HG02763 (cell line): ENCODE results near the gene COPZ1.
"Not testable (repeated sequence)": the region's sequence is repeated elsewhere in the genome, so short reads cannot be mapped to it uniquely, and the experiment has no call there.

Experiments used
- ATAC-seq: cut with Tn5 transposase; IDR thresholded peaks from one replicate; pipeline ENCODE4 v1.9.1; 2021; ENCODE audit warnings: mild to moderate bottlenecking, moderate library complexity; ENCODE audit not compliant: unreplicated experiment

The COPZ1 gene

GRCh38 chr12:54294152-54294952 is 30.6 kb upstream of the COPZ1 start:
- ATAC-seq, result no peak

GRCh38 chr12:54294953-54295566 is 29.9 kb upstream of the COPZ1 start:
- ATAC-seq, result no peak

GRCh38 chr12:54296393-54297099 is 28.4 kb upstream of the COPZ1 start:
- no peak for ATAC-seq

DNA sequence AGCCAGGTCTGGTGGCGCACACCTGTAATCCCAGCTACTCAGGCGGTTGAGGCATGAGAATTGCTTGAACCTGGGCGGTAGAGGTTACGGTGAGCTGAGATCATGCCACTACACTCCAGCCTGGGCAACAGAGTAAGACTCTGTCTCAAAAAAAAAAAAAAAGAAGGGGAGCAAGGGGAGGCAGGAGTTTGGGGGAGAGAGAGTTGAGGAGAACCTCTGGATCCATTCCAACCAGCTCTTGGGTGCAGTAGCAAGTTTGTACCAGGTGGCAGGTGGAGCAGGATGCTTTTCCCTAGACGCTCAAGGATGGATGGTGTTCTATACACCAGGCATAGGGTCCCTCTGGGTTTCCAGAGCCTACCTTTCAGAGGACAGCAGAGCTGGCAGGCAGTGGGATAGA is 26.0 kb upstream of the COPZ1 start:
- ATAC-seq, result no peak

DNA sequence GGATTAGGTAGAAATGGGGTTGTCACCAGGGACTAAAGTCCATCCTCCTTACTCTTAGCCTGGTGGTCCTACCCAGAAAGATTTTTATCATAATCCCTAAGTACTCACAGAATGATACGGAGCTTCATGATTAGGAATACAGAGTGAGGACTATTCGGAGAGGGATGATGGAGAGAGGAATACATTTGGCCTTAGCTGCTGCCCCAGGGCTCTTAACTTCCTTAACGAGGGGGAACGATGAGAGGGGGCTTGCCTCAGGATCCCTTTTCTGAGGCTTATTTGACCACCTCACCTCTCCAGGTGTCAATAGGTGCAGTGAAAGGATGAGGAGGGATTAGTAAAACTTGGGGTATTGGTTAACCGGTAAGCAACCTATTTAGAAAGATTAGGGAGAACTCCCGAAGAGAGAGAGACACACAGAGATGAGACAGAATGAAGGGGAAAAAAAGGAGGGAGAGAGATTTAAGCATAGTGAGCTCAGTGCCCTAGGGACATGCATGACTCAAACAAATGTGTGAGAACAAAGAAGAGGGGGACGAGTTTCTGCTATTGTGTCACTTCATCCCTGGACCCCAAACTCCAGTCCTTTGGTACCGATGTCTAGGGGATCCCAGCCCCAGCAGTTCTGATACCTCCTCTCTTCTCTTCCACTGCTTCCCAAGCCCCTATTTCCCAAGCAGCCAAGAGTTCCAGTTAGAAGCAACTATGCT is 25.3 kb upstream of the COPZ1 start:
- no peak for ATAC-seq

GRCh38 chr12:54300225-54300731 is 24.7 kb upstream of the COPZ1 start:
- ATAC-seq, result no peak

DNA sequence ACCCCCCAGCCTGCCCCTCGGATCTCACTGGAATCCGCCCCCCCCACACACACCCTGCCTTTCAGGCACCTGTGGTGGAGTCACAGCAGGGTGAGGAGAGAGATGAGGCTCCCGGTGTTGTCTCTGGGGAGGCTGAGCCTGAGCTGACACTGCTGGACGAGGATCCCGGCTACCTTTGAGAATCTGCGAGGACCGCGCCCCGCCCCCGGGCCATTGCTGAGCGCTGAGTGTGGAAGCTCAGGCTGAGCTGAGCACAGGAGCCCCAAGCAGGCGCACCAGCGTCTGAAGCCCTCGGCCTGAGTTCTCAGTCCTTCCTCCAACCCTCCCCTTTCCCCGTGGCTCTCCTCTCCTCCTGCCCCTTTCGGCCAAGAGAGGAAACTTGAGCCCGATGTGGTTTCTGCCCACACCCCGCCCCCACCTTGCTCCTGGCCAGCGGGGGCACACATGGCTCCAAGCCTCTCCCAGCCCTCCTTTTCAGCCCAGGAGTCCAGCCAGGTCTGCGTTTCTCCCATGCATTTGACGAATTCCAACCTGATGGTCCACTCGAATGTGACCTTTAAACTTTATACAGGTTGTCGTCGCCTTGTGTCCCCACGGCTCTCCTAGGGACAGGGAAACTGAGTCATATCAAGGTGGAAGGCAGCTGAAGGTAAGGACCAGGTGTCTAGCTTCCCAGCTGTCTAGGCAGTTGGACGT is 24.1 kb upstream of the COPZ1 start, which contains the start of gene NFE2:
NFE2 (minus strand) TSS at position 284 of the 696 bp plus-strand sequence. CDS start 5,767 bp downstream, outside the sequence.
- ATAC-seq, result no peak

DNA sequence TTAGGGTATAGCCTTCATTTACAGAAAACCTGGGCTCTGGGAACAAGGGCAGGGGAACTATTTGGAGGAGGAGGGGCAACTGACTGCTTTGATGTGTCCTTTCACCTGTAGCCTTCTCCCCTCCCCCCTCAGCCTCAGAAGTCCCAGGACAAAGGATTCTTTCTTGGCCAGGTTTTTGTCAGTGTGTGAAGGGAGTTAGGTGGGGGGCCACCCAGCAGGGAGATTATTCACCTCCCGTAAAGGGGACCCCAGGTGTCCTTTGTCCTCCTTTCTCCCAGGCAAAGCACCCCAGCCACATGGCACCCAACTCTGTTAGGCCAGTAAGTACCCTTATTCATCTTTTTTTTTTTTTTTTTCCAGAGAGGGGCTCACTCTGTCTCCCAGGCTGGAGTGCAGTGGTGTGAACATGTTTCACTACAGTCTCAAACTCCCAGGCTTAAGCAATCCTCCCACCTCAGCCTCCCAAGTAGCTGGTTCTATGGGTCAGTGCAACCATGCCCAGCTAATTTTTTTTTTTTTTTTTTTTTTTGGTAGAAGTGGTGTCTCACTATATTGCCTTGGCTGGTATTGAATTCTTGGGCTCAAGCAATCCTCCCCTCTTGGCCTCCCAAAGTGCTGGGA is 23.4 kb upstream of the COPZ1 start:
- ATAC-seq, result no peak

DNA sequence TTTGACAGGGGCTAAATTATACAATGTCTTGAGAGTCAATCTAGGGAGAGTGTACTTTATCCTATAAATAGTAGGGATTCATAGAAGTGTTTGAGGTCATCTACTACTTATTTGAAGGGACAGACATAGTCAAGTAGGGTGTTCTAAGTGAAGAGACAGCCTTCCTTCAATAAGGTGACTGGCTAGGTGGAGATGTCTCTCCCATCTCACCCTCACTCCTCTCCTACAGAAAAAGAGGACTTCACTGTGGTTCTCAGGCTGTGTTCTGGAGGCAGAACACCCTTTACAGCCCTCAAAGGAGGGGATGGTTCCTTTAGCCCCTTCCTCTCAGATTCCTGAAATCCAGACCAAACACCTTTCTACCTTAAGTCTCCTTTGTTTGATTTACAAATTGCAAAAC is 21.3 kb upstream of the COPZ1 start:
- ATAC-seq, result no peak

DNA sequence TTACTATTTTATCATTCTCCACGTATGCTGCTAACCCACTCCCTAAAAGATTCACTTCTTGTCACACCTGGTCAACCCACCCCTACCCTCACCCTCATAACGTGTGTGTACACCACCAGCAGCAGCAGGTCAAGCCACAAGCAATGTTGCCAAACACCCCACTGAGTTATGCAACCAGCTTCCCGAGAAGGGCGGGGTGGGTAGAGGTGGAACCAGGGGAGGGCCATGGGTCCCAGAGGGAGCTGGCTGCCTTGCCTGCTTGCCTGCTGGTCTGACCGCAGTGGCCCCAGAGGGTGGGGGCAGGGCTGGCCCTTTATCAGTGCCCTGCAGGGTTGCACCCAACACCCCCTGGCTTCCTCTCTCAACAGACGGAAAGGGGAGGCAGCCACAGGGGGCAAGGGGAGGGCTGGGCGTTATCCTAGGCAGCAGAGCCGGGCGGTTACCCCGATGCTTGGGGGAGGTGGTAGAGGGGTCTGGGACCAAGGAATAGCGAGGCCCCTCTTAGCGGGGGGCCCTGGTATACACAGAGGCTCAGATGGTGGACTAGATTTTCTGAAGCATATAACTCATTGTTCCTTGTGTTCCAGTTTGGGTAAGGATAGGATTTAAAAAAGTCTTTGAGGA is 20.6 kb upstream of the COPZ1 start:
- ATAC-seq, result no peak

- no peak for ATAC-seq
Observed at GRCh38 chr12:54306925-54307741, 17.8 kb upstream of the COPZ1 start.

DNA sequence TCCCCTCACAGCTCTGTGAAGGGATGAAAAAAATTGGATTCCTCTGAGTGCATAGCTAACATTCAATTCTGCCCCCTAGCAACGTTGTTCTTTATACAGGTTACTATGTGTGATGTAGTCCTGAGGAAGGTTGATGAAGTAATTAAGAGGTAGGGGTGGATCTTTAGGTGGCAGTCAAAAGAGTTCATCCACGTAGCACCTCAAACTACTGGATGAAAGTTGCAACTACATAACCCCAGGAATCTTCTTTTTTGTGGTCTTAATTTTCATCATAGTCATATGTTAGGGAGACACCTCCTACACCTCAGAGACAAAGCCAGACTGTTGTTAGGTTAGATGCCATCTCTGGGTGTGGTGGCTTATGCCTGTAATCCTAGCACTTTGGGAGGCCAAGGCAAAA is 13.9 kb upstream of the COPZ1 start:
- ATAC-seq, result no peak

DNA sequence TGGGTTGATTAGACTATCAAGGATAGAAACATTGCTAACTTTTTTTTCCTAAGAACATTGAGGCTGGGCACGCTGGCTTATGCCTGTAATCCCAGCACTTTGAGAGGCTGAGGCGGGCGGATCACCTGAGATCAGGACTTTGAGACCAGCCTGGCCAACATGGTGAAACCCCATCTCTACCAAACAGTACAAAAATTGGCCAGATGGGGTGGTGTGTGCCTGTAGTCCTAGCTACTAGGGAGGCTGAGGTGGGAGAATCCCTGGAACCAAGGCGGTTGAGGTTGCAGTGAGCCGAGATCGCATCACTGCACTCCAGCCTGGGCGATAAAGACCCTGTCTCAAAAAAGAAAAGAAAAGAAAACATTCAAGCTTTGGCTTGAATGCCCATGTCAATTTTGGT is 12.6 kb upstream of the COPZ1 start:
- not testable (repeated sequence) for ATAC-seq

GRCh38 chr12:54321363-54321762 is 3.6 kb upstream of the COPZ1 start:
- no peak for ATAC-seq

DNA sequence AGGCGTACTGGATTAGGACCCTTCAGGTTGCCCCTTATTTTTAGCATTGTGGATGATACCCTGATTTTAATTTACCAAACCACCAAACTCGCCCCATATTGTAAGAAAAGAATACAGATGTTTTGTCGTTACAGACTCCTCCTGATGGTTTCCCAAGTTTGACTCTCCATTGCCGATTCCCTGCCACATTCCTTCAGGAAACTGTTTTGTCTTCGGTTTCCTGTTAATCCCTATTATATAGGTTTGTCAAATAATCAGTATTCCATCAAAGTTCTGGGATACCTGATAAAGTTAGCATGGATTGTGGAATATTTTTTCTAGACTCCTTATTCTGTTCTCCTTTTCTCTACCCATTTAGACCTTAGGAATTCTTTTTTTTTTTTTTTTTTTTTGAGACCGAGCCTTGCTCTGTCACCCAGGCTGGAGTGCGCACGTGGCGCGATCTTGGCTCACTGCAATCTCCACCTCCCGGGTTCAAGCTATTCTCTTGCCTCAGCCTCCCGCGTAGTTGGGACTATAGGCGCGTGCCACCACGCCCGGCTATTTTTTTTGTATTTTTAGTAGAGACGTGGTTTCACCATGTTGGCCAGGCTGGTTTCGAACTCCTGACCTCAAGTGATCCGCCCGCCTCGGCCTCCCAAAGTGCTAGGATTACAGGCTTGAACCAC is 645 bp downstream of the COPZ1 start:
- not testable (repeated sequence) for ATAC-seq

DNA sequence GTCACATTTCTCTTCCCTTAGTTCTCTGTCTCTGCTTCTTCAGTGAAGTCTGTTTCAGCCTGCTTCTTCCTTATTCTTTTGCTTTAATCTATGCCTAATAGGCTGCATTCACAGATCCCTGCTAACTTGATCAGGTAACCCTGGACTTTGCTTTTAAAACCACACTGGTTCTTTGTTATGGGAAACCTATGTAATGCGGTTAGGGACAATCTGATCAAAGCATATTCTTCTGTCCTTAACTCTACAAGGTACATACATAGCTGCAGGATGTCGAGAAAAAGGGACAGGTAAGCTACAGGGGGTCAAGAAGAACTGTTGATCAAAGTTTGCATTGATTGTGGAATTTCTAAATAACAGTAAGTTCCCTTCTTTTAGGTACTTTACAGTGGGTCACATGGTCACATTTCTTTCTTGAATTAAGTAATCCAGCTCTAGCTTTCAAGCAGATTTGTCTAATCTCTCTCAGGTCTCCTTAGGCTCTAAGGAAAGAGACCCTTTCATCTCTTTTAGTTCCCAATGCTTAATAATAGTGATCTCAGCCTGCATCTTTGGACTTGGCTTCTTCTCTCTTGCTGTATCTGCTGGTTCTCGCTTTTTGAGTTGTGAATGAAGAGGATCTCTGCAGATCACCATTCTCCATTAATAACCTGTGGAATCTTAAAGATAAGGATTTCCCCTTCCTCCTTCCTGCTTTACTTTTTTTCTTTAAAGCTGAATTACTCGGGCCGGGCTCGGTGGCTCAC is 3.8 kb downstream of the COPZ1 start:
- ATAC-seq, result no peak

GRCh38 chr12:54329759-54330158 is 4.8 kb downstream of the COPZ1 start:
- no peak for ATAC-seq
